ENCODE results near the gene FGFR4. TPM values are rescaled to one million over a fixed set of nuclear protein-coding genes. Genes with fewer than 3 reads are reported as not detected.

Gene FGFR4
- total RNA-seq, 6 donors from 2014 or later: 14.8 to 175 (median 87.1) TPM

DNA sequence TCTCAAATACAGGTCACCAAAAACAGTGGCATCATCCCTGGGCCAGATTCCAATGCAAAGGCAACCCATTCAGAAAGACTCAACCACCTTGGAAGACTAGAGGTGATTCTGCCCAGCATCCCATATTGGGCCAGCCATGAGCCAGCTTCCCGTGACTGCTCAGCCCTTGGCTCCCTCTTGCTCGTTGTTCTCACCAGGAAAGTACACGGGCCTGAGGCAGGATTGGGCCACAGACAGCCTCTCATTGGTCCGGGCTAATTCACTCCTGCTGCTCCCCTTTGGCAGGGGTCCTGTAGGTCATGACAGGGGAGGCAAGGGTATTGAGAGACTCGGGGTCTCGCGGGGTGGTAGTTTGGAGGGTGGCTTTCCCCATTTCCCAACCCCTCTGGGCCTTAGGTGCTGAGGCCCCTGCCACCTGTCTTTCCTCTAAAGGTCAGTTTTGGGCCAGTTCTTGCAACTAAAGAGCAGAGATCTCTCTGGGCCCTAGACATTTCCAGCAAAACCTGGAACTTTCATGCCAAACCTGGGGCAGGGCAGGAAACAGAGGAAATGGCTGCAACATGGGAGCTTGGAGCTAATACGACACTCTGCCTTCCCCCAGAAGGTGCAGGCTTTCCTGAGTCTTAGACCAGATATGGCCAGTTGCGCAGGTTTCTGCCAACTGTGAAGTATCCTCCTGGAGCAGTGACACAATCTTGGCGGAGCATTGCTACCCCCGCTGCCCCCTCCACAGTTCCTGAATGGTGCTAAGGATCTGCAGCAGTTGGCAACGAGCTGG lies 22.0 kb upstream of the FGFR4 start:
- H3K4me3 ChIP-seq: no peak overlapping the region
- ATAC-seq (ENCODE audit: low FRiP score in 2 of 2): no peak
- peaks cover 0 to 53% (median 22%) of the 10 kb centered on the region in 4 donors for H3K36me3 ChIP-seq
- H3K9me3 ChIP-seq: no peaks in the 10 kb centered on the region
- no peak overlapping the region for H3K27ac ChIP-seq
- H3K27me3 ChIP-seq: no peaks in the 10 kb centered on the region
- WGBS, 2 donors: 81 to 82% methylated on average over 12 of the region's 12 CpGs
- H3K4me1 ChIP-seq: no peaks in the 10 kb centered on the region
- DNase-seq: no peak
- TF ChIP-seq EP300 (IDR thresholded peaks at IDR 0.05) (no peak), POLR2A (IDR thresholded peaks at IDR 0.05) (no peak), POLR2AphosphoS5 (IDR thresholded peaks at IDR 0.05) (no peak)
- TF ChIP-seq, protein P1, sequence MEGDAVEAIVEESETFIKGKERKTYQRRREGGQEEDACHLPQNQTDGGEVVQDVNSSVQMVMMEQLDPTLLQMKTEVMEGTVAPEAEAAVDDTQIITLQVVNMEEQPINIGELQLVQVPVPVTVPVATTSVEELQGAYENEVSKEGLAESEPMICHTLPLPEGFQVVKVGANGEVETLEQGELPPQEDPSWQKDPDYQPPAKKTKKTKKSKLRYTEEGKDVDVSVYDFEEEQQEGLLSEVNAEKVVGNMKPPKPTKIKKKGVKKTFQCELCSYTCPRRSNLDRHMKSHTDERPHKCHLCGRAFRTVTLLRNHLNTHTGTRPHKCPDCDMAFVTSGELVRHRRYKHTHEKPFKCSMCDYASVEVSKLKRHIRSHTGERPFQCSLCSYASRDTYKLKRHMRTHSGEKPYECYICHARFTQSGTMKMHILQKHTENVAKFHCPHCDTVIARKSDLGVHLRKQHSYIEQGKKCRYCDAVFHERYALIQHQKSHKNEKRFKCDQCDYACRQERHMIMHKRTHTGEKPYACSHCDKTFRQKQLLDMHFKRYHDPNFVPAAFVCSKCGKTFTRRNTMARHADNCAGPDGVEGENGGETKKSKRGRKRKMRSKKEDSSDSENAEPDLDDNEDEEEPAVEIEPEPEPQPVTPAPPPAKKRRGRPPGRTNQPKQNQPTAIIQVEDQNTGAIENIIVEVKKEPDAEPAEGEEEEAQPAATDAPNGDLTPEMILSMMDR (IDR thresholded peaks at IDR 0.05): no peak

DNA sequence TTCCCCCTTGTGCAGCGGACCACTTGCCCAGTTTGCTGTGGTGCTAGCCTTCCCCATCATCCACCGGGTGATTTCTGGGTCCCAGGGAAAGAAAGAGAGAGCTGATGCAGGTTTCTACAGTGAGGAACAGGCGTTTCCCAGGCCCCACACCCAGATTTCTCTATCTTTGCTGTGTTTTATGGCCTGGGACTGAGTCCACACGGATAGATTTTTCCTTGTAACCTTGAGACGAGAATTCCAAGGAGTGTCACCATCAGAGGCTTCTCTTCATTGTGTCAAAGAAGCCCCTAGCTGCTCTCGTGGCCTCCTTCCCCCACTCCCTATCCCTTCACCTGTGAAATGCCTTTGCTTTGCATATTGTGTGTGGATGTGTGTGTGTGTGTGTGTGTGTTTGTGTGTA lies 21.2 kb upstream of the FGFR4 start:
- Histone ChIP-seq H3K27me3 (no peaks in the 10 kb centered on the region), H3K27ac (no peak overlapping the region), H3K9me3 (no peaks in the 10 kb centered on the region), H3K36me3 (peaks cover 0 to 53% (median 22%) of the 10 kb centered on the region in 4 donors), H3K4me1 (no peaks in the 10 kb centered on the region), H3K4me3 (no peak overlapping the region)
- TF ChIP-seq EP300 (IDR thresholded peaks at IDR 0.05) (no peak), POLR2AphosphoS5 (IDR thresholded peaks at IDR 0.05) (no peak), POLR2A (IDR thresholded peaks at IDR 0.05) (no peak)
- TF ChIP-seq, protein P1 (IDR thresholded peaks at IDR 0.05): no peak
- ATAC-seq (ENCODE audit: low FRiP score in 2 of 2): no peak
- 80 to 83% methylated on average over 6 of the region's 6 CpGs for WGBS, 2 donors
- DNase-seq: no peak

DNA sequence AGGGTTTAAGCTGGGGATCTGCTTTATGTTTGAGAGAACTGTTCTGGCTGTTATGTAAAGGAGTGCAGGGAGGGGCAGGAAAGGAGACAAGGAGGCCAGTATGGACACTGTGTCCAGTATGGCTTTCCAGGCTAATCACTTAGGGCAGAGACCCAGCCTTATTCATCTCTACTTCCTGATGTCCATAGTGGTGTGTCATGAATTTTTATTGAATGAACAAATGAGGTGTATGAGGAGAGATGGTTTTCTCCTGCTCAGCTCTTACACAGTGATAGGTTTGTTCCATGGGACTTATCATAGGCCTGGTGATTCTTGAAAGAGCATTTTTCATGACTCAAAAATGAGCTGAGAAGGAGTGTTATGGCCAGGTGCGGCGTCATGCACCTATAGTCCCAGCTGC lies 20.5 kb upstream of the FGFR4 start:
- DNase-seq: no peak
- ATAC-seq (ENCODE audit: low FRiP score in 2 of 2): no peak
- peaks cover 0 to 53% (median 22%) of the 10 kb centered on the region in 4 donors for H3K36me3 ChIP-seq
- TF ChIP-seq POLR2AphosphoS5 (IDR thresholded peaks at IDR 0.05): no peak
- TF ChIP-seq, protein P1 (IDR thresholded peaks at IDR 0.05): no peak
- TF ChIP-seq EP300 (IDR thresholded peaks at IDR 0.05): no peak
- H3K27me3 ChIP-seq: no peaks in the 10 kb centered on the region
- no peaks in the 10 kb centered on the region for H3K4me1 ChIP-seq
- no peaks in the 10 kb centered on the region for H3K9me3 ChIP-seq
- WGBS, 2 donors: 95 to 100% methylated on average over 2 of the region's 2 CpGs
- no peak overlapping the region for H3K27ac ChIP-seq
- H3K4me3 ChIP-seq: no peak overlapping the region

DNA sequence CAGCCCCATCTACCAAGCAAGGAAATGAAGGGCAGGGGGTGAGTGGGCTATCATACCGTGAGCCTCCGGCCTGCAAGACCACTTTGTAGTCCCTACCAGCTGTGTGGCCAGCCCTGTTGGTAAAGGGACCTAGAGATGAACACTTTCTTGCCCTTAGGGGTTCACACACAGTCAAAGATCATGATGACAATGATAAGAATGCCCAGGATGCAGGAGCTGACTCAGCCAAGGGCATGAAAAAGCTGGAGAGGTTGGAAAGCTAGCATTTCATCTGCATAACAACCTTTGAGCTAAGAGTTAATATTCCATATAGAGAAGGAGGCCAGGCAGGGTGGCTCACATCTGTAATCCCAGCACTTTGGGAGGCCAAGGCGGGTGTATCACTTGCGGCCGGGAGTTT lies 19.2 kb upstream of the FGFR4 start:
- Histone ChIP-seq H3K27ac (no peak overlapping the region), H3K4me1 (peaks cover 0 to 4% (median 1%) of the 10 kb centered on the region in 4 donors), H3K9me3 (no peaks in the 10 kb centered on the region), H3K27me3 (no peaks in the 10 kb centered on the region), H3K4me3 (no peak overlapping the region), H3K36me3 (peaks cover 0 to 45% (median 19%) of the 10 kb centered on the region in 4 donors)
- WGBS, 2 donors: 93 to 97% methylated on average over 5 of the region's 5 CpGs
- ATAC-seq (ENCODE audit: low FRiP score in 2 of 2) (no peak), DNase-seq (no peak)
- TF ChIP-seq POLR2A (IDR thresholded peaks at IDR 0.05) (no peak), EP300 (IDR thresholded peaks at IDR 0.05) (no peak), POLR2AphosphoS5 (IDR thresholded peaks at IDR 0.05) (no peak)
- TF ChIP-seq, protein P1 (IDR thresholded peaks at IDR 0.05): no peak

All from upper lobe of left lung (tissue), 6 donors.